ENCODE data around the gene LEFTY1. TPM values are rescaled to one million over a fixed set of nuclear protein-coding genes. Genes with fewer than 3 reads are reported as not detected.

The LEFTY1 gene
- total RNA-seq, 1 donor from 2014 or later, result 0.40 TPM

DNA sequence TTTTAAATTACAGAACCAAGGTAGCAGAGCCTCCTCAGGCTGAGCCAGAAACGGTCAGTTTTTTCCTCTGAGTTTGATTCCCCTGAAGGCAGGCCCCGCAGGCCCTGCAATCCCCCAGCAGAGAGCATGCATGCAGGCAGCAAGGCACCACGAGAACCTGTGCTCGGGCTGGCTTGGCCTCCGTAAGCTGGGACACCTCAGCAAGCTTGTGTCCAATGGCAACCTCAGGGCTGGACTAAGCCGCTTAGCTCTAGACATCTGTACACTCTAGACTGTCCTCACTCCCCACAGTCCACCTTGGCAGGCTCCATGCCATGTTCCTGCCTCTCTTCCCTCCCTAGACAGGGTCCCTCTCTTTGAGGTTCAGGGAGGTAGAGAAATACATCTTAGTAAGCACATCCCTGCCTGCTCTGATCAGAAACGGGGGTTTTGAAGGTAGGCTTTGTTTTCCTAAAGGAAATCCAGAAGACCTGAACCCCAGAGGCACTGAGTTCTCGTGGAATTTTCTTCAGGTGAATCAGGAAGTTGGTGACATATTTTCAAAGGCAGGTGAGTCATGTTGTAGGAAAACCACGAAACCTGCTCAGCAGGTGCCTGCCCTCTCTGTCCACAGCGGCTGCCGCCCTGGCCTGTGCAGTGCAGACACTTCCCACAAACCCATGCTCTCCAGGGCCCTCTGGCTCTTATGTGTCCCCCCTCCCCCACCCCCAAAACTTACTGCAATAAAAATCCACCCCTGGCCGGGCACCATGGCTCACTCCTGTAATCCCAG, 13.7 kb downstream of the LEFTY1 start:
- H3K4me1 Mint-ChIP-seq (ENCODE audit: unreplicated experiment), result peaks cover 35% of the 10 kb centered on the region
- no peak for DNase-seq (ENCODE audit: extremely low spot score, unreplicated experiment)
- peaks cover 28% of the 10 kb centered on the region for H3K36me3 Mint-ChIP-seq (ENCODE audit: unreplicated experiment)
- H3K27ac Mint-ChIP-seq (ENCODE audit: unreplicated experiment), result no peak overlapping the region
- TF ChIP-seq, protein P1, sequence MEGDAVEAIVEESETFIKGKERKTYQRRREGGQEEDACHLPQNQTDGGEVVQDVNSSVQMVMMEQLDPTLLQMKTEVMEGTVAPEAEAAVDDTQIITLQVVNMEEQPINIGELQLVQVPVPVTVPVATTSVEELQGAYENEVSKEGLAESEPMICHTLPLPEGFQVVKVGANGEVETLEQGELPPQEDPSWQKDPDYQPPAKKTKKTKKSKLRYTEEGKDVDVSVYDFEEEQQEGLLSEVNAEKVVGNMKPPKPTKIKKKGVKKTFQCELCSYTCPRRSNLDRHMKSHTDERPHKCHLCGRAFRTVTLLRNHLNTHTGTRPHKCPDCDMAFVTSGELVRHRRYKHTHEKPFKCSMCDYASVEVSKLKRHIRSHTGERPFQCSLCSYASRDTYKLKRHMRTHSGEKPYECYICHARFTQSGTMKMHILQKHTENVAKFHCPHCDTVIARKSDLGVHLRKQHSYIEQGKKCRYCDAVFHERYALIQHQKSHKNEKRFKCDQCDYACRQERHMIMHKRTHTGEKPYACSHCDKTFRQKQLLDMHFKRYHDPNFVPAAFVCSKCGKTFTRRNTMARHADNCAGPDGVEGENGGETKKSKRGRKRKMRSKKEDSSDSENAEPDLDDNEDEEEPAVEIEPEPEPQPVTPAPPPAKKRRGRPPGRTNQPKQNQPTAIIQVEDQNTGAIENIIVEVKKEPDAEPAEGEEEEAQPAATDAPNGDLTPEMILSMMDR (IDR thresholded peaks at IDR 0.05), result no peak
- no peaks in the 10 kb centered on the region for H3K27me3 Mint-ChIP-seq (ENCODE audit: unreplicated experiment)
- H3K4me3 Mint-ChIP-seq (ENCODE audit: unreplicated experiment), result no peak overlapping the region
- H3K9me3 Mint-ChIP-seq (ENCODE audit: unreplicated experiment), result no peaks in the 10 kb centered on the region

DNA sequence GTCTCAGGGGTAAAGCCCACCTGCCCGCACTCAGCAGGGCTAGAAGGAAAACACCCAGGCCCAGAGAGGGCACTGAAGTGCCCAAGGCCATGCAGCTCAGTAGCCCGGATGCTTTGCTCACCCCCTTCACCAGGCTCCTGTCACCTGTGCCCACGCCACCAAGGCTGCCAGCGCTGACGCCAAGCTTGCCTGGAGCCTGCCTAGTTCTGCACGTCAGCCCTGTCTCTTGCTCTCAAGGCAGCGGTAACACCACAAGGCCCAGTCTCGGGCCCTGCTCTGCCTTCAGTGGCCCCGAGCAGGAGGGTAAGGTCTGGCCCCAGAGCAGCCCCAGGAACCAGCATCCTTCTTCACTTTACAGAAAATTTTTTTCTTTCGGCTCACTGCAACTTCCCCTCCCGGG, 14.5 kb downstream of the LEFTY1 start:
- TF ChIP-seq, protein P1 (IDR thresholded peaks at IDR 0.05), result no peak
- Mint-ChIP-seq H3K27me3 (ENCODE audit: unreplicated experiment) (no peaks in the 10 kb centered on the region), H3K36me3 (ENCODE audit: unreplicated experiment) (peaks cover 28% of the 10 kb centered on the region), H3K27ac (ENCODE audit: unreplicated experiment) (no peak overlapping the region), H3K9me3 (ENCODE audit: unreplicated experiment) (no peaks in the 10 kb centered on the region), H3K4me1 (ENCODE audit: unreplicated experiment) (peaks cover 29% of the 10 kb centered on the region), H3K4me3 (ENCODE audit: unreplicated experiment) (no peak overlapping the region)
- DNase-seq (ENCODE audit: extremely low spot score, unreplicated experiment), result no peak

DNA sequence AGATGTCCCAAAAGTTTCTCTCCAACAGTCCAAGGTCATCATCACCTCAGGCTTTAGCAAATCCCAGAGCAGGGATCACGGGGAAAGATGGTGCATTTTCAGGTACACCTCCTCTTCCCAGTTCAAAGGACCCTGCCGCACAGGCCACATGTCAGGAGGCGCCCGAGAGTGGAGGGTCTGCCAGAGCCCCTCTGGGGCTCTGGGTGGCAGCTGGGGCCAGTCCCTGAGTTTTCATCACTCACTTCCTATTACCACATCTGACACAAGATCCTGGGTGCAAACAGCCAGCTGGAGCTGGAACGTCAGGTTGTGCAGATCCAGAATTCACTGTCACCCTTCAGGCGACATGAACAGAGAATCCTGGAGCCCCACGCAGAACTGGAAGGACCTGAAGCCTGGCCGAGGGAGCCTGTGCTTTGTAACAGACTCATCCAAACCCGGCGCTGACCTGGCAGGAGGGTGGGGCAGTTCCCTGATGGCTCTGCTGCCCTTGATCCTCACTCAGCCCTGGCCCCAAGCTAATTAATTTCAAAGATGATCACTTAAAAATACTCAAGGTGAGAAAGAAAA, 15.6 kb downstream of the LEFTY1 start:
- DNase-seq (ENCODE audit: extremely low spot score, unreplicated experiment), result no peak
- H3K27ac Mint-ChIP-seq (ENCODE audit: unreplicated experiment), result no peak overlapping the region
- no peaks in the 10 kb centered on the region for H3K9me3 Mint-ChIP-seq (ENCODE audit: unreplicated experiment)
- no peak overlapping the region for H3K4me3 Mint-ChIP-seq (ENCODE audit: unreplicated experiment)
- H3K36me3 Mint-ChIP-seq (ENCODE audit: unreplicated experiment), result peaks cover 31% of the 10 kb centered on the region
- H3K27me3 Mint-ChIP-seq (ENCODE audit: unreplicated experiment), result no peaks in the 10 kb centered on the region
- peaks cover 18% of the 10 kb centered on the region for H3K4me1 Mint-ChIP-seq (ENCODE audit: unreplicated experiment)
- TF ChIP-seq, protein P1 (IDR thresholded peaks at IDR 0.05), result no peak

DNA sequence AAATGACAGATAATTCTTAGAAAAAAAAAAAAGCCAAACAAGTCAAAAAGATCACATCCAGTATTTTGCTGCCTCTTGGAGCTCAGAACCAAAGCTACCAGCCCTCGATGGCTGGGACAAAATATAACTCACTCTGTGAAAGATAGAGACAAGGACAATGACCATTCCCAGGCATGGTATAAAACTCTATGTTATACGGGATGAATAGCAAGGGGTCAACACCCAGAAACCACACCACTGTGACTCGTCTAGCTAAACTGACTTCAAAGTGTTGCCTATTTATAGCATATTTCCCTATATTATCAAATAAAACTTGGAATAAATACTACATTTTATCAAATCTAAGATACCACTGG, 16.9 kb downstream of the LEFTY1 start:
- no peaks in the 10 kb centered on the region for H3K9me3 Mint-ChIP-seq (ENCODE audit: unreplicated experiment)
- H3K27me3 Mint-ChIP-seq (ENCODE audit: unreplicated experiment), result no peaks in the 10 kb centered on the region
- peaks cover 31% of the 10 kb centered on the region for H3K36me3 Mint-ChIP-seq (ENCODE audit: unreplicated experiment)

More for the DNA sequence above, 16.9 kb downstream of the LEFTY1 start:
- no peak overlapping the region for H3K27ac Mint-ChIP-seq (ENCODE audit: unreplicated experiment)
- no peak overlapping the region for H3K4me3 Mint-ChIP-seq (ENCODE audit: unreplicated experiment)
- no peak for DNase-seq (ENCODE audit: extremely low spot score, unreplicated experiment)
- TF ChIP-seq, protein P1 (IDR thresholded peaks at IDR 0.05), result no peak
- peaks cover 5% of the 10 kb centered on the region for H3K4me1 Mint-ChIP-seq (ENCODE audit: unreplicated experiment)

All from osteocyte (in vitro differentiated cells).